Measurements from ENCODE around the gene COL23A1.

The COL23A1 gene

DNA sequence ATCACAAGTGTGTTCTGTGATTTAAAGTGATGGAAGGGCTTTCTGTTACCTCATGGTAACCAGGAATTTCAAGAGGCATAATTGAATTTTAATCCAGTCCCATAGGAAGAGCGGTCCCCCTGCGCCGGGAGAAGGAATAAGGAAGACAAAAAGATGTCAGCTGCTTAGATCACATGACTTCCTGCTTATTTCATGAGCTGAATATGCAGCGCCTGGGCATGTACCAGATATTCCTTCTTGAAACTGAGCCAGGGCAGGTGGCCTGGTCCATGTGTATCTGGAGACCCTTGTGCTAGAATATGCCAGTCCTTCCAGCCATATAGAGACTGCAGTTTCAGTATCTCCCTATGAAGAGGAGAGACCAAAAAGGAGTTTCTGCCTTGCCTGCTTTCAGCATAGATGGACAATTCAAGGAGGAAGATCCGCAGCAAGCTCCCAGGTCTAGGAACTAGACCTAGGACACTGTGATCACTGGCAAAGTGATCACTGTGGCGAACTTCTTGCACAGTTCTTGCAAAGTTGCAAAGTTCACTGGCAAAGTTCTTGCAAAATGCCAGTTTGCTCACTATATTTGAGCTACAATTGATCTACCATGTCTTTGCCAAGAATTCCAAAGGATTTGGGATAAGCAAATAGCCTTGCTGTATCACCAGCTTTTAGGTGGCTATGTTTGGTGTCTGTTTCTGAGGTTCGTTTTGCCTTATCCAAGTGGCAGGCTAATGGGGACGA lies 254.7 kb downstream of the COL23A1 start:
- TF ChIP-seq GATA3 (IDR thresholded peaks at IDR 0.05; ENCODE audit: low read depth, low read length), result no peak
- TF ChIP-seq GATA2 (IDR thresholded peaks at IDR 0.05; ENCODE audit: low read depth, low read length), result no peak

DNA sequence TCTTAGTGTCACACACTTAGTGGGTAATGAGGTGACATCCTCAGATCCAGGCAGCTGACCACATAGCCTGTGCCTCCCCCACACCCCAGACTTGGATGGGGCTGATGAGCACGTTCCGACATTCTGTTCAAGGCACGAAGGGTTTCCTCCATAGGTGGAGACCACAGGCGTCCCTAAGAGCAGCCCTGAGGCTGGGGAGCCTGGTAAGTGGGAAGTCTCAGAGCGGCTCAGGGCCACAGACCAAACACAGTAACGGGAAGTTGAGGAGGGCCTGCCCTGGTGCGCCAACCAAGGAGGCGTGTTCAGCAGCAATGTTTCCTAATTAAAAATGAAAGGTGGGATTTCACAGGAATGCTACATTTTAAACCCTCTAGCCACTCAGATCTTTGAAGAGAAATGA lies 255.3 kb downstream of the COL23A1 start:
- TF ChIP-seq GATA2 (IDR thresholded peaks at IDR 0.05; ENCODE audit: low read depth, low read length) (no peak), GATA3 (IDR thresholded peaks at IDR 0.05; ENCODE audit: low read depth, low read length) (no peak)

DNA sequence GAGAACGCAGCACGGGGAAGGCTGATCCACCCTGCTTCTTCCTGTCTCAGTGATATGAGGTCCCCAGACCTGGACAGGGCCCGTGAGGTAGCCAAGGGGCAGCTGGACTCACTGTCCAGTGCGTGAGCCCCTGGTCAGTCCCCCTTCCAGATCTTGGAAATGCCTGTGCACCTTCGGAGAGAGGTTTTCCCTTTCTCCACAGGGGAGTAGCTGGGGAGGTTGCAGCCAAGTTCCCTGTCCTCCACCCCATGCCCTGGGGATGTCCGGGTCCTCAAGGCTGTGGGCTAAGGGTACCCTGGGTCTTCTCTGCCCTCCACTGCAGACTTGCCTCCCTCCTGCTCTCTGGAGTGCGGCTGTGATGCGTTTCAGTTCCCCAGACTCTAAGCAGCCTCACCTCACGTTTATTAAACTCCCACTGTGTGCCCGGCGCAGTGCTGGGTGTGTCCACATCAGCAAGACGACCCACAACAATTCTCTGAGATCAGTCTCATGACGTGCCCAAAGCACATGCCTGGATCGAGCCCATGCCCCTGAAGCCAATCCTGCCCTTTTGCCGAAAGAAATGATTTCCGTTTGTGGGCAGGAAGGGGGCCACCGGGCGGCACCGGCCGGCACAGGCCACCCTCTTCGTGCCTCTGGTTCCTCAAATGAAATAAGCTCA lies 256.2 kb downstream of the COL23A1 start:
- TF ChIP-seq GATA3 (IDR thresholded peaks at IDR 0.05; ENCODE audit: low read depth, low read length) (no peak), GATA2 (IDR thresholded peaks at IDR 0.05; ENCODE audit: low read depth, low read length) (no peak)

DNA sequence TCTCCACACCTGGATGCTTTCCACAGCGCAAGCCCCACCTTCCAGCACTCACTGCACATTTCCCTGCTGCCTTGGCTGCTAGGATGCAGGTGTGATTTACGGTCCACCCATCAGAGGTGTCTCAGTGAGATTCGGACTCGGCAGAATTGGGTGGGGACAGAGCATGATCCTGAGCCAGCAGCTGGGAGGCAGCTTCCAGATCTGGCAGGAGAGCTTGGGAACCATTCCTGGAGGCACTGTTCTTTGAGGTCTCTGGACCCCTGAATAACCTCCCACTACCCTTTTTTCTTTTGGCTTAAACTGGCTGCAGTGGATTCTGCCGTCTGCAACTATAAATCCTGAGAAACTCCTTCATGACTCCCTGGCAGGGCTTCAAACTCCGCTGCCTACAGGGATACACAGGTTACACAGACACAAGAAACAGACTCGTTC lies 258.0 kb downstream of the COL23A1 start:
- TF ChIP-seq GATA3 (IDR thresholded peaks at IDR 0.05; ENCODE audit: low read depth, low read length), result no peak
- no peak for TF ChIP-seq GATA2 (IDR thresholded peaks at IDR 0.05; ENCODE audit: low read depth, low read length)

DNA sequence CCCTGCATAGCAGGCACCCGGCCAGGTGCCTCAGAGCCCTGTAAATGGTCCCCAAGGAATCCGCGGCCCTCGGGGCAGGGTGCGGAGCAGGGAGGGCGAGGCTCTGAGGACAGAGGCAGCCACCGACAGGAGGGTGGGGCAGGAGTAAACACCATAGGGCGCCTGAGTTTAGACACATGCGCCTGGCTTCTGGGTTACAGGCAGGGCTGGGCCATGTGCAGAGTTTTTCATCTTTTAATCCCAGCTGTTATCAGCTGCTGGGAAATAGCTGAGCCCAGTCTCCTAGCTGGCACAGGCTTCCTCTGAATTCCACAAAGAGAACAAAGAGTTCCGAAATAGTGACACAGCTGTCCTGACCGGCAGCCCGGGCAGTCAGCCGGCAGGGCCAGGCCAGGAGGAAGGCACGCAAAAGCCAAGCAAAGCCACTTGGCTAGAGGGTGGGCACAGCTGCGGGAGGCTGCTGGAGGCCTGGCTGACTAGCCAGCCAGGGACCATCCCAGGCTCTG lies 258.6 kb downstream of the COL23A1 start:
- peak; percentile 52; the same call in 1 of the 2 replicates for TF ChIP-seq GATA2 (IDR thresholded peaks at IDR 0.05; ENCODE audit: low read depth, low read length)
- no peak for TF ChIP-seq GATA3 (IDR thresholded peaks at IDR 0.05; ENCODE audit: low read depth, low read length)

DNA sequence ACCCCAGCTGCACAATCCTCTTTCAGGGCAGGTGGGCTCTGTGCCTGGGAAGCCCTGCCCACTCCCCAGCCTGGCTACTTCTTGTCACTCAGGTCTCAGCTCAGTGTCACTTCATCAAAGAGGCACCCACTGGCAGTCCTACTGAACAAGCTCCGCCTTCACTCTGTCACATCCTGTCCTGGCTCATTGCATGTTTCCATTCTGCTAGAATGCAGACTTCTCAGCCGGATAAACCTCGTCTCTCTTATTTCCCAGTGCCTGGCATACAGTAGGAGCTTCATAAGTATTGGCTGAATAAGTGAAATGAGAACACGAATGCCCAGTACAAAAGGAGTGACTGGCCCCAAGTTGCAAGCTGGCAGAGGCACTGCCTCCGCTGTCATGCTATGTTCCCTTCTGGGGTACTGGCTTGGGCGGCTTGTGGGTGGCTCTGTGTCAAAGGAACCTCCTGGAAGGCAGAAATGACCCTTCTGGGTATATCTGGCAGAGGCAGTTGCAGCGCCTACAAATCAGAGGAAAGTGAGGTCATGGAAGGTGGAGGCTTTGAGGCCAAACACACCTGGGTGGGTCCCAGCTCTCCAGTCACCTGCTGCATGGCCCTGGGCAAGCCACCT lies 259.3 kb downstream of the COL23A1 start:
- TF ChIP-seq GATA3 (IDR thresholded peaks at IDR 0.05; ENCODE audit: low read depth, low read length) (no peak), GATA2 (IDR thresholded peaks at IDR 0.05; ENCODE audit: low read depth, low read length) (no peak)

DNA sequence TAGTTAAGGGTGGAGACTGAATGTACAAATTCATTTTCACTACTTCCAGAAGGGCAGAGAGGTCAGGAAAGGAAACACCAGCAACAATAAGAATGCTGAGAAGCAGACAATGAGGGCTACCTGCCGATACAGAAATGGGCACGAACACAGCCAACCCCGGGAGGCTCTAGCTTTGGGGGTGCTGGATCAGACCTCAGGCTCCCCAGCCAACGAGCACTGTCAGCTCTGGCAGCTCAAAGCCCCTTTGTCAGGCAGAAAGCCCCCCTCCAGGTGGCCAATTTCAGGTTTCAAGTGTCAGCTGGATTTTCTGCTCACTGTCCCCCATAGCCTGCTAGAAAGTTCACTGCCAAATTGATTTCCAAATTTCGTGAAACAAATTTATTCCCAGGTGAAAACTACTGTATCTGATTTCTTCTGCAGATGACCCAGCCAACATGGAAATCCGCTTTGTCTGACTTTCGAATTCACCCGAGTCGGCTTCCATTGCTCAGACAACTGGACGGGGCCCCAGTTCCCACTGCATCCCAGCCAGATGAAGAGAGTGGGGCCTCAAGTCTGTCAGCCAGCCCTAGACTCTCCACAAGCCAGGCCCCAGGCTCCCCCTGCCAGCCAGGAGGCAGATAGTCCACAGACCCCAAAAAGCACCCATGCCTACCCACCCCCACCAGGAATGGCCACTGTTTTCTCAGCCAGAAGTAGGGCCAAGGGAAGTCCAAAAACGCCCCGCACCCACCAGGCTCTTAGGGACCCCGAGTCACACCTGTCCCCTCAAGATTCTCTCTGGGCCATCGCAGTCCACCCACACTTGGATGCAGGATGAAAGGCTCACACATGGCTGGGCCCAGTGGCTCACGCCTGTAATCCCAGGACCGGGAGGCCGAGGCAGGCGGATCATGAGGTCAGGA lies 261.1 kb downstream of the COL23A1 start:
- TF ChIP-seq GATA2 (IDR thresholded peaks at IDR 0.05; ENCODE audit: low read depth, low read length) (no peak), GATA3 (IDR thresholded peaks at IDR 0.05; ENCODE audit: low read depth, low read length) (no peak)

DNA sequence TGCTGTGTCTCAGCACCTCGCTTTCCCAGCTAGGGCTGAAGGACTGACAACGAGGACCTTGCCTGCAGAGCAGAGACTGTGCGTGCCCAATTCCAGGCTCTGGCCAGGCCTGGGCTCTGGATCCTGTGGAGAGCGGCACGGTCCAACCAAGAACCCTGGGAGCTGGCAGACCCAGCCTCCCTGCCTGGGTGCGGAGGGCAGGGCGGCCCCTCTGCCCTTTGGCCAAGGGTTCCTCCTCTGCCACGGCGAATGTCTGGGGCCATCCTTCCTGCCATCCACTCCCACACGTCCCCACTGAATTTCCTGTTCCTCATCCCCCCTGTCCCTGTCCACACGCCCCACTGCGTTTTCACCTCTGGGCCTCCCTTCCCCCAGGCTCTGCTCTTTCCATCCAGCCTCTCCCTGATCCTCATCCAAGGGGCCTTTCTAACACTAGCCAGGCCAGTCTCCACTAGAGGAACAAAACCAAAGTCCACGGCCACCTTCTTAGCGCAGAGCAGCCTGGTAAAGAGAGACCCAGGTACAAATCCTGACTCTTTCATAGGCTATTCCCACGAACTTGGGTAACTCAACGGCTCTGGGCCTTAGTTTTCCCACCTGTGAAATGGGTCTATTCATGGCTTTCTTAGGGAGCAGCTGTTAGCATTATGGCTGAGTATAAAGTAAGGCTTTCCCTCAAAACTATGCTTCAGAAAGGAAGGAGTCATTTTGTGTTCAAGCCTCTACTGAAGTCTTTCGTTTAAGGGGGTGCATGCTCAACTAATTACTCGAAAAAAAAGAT lies 262.1 kb downstream of the COL23A1 start:
- no peak for TF ChIP-seq GATA3 (IDR thresholded peaks at IDR 0.05; ENCODE audit: low read depth, low read length)
- no peak for TF ChIP-seq GATA2 (IDR thresholded peaks at IDR 0.05; ENCODE audit: low read depth, low read length)

DNA sequence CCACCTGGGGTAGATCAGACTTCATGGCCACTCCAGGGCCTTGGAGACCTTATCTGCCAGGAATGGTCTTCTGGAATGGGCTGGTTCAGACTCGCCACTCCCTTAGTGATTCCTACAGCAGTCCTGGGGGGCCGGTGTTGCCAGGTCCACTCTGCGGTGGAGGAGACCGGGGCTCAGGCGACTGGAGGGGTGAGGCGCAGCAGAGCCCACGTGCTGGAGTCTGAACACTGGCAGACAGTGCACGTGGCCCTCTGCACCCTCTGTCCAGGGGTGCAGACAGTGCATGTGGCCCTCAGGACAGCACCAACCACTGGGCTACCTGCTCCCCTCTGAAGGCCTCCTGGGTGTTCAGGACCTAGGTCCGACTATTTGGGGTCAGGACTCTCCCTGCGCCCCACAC lies 262.7 kb downstream of the COL23A1 start:
- TF ChIP-seq GATA3 (IDR thresholded peaks at IDR 0.05; ENCODE audit: low read depth, low read length) (no peak), GATA2 (IDR thresholded peaks at IDR 0.05; ENCODE audit: low read depth, low read length) (no peak)

DNA sequence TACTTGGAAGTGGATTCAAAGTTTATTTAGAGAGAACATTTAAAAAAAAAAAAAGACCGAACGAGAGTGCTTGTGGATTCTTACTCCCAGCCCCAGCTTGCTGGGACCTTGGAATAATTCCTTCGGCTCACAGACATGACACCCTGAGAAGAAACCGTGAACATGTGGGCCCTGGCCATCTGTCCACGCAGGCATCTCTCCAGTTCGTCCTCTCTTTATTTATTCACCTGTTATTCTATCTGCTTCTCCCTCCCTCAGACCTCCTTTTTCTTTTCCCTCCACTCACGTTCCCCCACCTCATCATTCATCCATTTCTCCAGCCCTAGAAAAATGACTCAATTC lies 263.8 kb downstream of the COL23A1 start:
- TF ChIP-seq GATA3 (IDR thresholded peaks at IDR 0.05; ENCODE audit: low read depth, low read length), result no peak
- TF ChIP-seq GATA2 (IDR thresholded peaks at IDR 0.05; ENCODE audit: low read depth, low read length), result no peak

DNA sequence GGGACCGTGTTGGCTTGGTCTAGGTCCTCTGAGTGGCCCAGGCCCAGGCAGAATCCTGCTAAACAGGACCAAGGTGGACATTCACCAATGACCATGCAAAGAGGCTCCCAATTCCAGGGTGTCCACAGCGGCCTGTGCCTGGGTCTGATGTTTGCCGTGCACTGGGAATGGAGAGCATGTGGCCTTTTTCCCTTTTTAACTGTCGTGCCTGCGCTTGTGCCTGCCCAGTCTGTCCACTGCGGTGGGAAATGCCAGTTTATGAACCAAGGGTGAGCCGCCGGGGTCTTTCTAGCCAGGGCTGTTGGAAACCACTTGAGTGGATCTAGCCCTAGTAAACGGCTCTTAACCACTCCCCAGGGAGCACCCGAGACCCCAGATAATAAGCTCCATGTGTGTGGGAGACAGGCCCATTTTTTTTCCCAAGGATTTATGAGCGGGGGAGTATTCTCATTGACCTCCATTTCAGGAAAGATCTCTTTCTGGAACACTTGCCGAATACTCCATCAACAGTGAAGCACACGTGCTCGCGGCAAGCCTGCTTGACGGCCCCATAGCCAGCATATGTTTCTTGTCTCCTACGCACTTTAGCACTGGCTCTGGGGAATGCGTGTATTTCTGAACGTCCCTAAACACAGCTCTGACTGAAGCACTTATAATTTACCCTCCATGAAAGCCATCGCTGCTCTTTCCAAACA lies 264.4 kb downstream of the COL23A1 start:
- TF ChIP-seq GATA2 (IDR thresholded peaks at IDR 0.05; ENCODE audit: low read depth, low read length) (no peak), GATA3 (IDR thresholded peaks at IDR 0.05; ENCODE audit: low read depth, low read length) (no peak)

DNA sequence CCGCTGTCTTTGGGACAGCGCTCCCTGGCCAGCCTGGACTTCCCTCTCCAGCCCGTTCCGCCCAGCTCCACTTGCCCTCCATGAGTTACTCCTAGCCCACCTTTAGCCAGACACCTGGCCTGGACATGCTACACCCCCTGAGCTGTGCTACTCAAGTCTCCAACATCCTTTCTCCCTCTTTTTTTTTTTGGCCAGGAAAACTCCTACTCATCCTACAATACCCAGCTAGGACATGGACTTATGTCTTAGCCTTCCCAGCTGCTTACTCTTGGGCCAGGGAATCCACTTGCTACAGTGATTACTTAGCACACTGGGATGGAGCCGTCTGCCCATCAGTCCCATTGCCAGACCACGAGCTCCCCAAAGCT lies 264.9 kb downstream of the COL23A1 start:
- TF ChIP-seq GATA2 (IDR thresholded peaks at IDR 0.05; ENCODE audit: low read depth, low read length), result no peak
- TF ChIP-seq GATA3 (IDR thresholded peaks at IDR 0.05; ENCODE audit: low read depth, low read length), result no peak

Measured in SH-SY5Y (cell line).